H1 (cell line): ENCODE results near the gene C1RL.

Experiments used
- CTBP2 ChIP-seq: IDR thresholded peaks from 2 replicates; pipeline ENCODE4 v1.7.0; 2011; ENCODE audit warnings: borderline replicate concordance, mild to moderate bottlenecking, moderate library complexity, mixed read lengths, low read length; ENCODE audit not compliant: insufficient read depth, insufficient read length
- EP300 ChIP-seq, 2 experiments: IDR thresholded peaks; 1 replicate in 1 of 2; 2 replicates in 1 of 2; pipeline ENCODE4 v1.6.1; 2011 to 2012; ENCODE audit warnings: low read depth in 2 of 2, low read length in 2 of 2, mild to moderate bottlenecking in 2 of 2, borderline replicate concordance in 1 of 2, inconsistent platforms in 1 of 2, moderate library complexity in 1 of 2
- JUN ChIP-seq: IDR thresholded peaks from 2 replicates; pipeline ENCODE4 v1.6.1; 2011; ENCODE audit warnings: low read depth, mild to moderate bottlenecking, improper control_type of control experiment, low read length
- JUND ChIP-seq: IDR thresholded peaks from 2 replicates; pipeline ENCODE4 v1.6.1; 2011; ENCODE audit warnings: mild to moderate bottlenecking, improper control_type of control experiment, low read length
- PHF8 ChIP-seq: fragments of 200-600 bp; sonication (generic); conservative IDR thresholded peaks from 2 replicates; pipeline ENCODE4 v1.7.1; 2012; ENCODE audit warnings: low read depth, mild to moderate bottlenecking, inconsistent platforms, low read length, moderate library complexity
- POLR2A ChIP-seq, 2 experiments: IDR thresholded peaks; 1 replicate in 1 of 2; 2 replicates in 1 of 2; pipeline ENCODE4 v1.6.1; 2011; ENCODE audit warnings: low read depth in 2 of 2, low read length in 2 of 2, mild to moderate bottlenecking in 2 of 2; ENCODE audit errors: control extremely low read depth in 1 of 2
- POLR2AphosphoS5 ChIP-seq: IDR thresholded peaks from 2 replicates; pipeline ENCODE4 v1.6.1; 2011; ENCODE audit warnings: low read depth, low read length
- SP1 ChIP-seq: IDR thresholded peaks from 2 replicates; pipeline ENCODE4 v1.6.1; 2011; ENCODE audit warnings: low read depth, low read length
- TEAD4 ChIP-seq: IDR thresholded peaks from 2 replicates; pipeline ENCODE4 v1.6.1; 2012; ENCODE audit warnings: low read depth, low read length, inconsistent platforms, mixed read lengths
- YY1 ChIP-seq: IDR thresholded peaks from 2 replicates; pipeline ENCODE4 v1.6.1; 2011; ENCODE audit warnings: low read depth, mild to moderate bottlenecking, low read length
- TF ChIP-seq, protein P1 (sequence below), 3 experiments: IDR thresholded peaks; 1 replicate in 2 of 3; 2 replicates in 1 of 3; pipeline versions ENCODE4 v1.5.1 to v1.6.1; 2011; ENCODE audit warnings: low read length in 3 of 3, mild to moderate bottlenecking in 3 of 3, inconsistent platforms in 2 of 3, low read depth in 1 of 3, moderate library complexity in 1 of 3; ENCODE audit not compliant: insufficient read depth in 1 of 3; ENCODE audit errors: control extremely low read depth in 1 of 3
- TF ChIP-seq, protein P2 (sequence below): IDR thresholded peaks from 2 replicates; pipeline ENCODE4 v1.6.1; 2011; ENCODE audit warnings: low read depth, mild to moderate bottlenecking, low read length; ENCODE audit not compliant: insufficient read depth

DNA sequence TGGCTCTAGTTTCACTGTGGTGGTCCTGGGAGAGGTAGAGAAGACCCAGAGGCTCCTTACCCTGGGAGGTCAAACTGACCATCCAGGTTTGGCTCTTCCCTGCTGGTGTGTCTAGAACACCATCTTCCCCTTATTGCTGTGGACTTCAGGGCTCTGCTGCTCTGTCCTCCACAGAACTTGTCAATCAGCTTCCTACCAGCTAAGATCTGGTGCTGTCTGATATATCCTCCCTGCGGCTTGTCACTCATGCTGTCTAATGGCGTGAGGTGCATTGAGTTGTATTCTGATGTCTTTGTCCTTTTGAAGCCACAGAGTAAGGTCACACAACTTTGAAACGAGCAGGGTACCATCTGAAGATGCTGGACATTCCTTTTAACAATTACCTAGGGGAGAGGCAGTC is 7.2 kb upstream of the C1RL start:
- TF ChIP-seq, protein P1, sequence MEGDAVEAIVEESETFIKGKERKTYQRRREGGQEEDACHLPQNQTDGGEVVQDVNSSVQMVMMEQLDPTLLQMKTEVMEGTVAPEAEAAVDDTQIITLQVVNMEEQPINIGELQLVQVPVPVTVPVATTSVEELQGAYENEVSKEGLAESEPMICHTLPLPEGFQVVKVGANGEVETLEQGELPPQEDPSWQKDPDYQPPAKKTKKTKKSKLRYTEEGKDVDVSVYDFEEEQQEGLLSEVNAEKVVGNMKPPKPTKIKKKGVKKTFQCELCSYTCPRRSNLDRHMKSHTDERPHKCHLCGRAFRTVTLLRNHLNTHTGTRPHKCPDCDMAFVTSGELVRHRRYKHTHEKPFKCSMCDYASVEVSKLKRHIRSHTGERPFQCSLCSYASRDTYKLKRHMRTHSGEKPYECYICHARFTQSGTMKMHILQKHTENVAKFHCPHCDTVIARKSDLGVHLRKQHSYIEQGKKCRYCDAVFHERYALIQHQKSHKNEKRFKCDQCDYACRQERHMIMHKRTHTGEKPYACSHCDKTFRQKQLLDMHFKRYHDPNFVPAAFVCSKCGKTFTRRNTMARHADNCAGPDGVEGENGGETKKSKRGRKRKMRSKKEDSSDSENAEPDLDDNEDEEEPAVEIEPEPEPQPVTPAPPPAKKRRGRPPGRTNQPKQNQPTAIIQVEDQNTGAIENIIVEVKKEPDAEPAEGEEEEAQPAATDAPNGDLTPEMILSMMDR (IDR thresholded peaks at IDR 0.05; ENCODE audit: control extremely low read depth in 1 of 3, insufficient read depth in 1 of 3, low read depth in 1 of 3, low read length in 3 of 3), result no peak
- no peak for TF ChIP-seq PHF8
- no peak for TF ChIP-seq POLR2AphosphoS5
- no peak for TF ChIP-seq TEAD4
- TF ChIP-seq CTBP2, result no peak
- no peak for TF ChIP-seq JUN
- TF ChIP-seq SP1, result no peak
- no peak for TF ChIP-seq JUND
- TF ChIP-seq, protein P2, sequence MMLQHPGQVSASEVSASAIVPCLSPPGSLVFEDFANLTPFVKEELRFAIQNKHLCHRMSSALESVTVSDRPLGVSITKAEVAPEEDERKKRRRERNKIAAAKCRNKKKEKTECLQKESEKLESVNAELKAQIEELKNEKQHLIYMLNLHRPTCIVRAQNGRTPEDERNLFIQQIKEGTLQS, result no peak
- no peak for TF ChIP-seq EP300 (IDR thresholded peaks at IDR 0.05; ENCODE audit: borderline replicate concordance in 1 of 2, low read depth in 2 of 2, low read length in 2 of 2)
- TF ChIP-seq POLR2A (IDR thresholded peaks at IDR 0.05; ENCODE audit: control extremely low read depth in 1 of 2, low read depth in 2 of 2, low read length in 2 of 2), result no peak
- TF ChIP-seq YY1, result no peak
